Tibial artery (tissue), 4 donors: ENCODE data around the gene OR6K2.

ENCODE experiments used
- DNase-seq, 2 donors: peaks; one replicate each; pipeline ENCODE4 v3.0.0-alpha.2; 2019
- H3K27ac ChIP-seq, 2 donors: fragments of 200-600 bp; sonication (generic) in 1 of 2; 1 replicate in 1 of 2; 2 replicates in 1 of 2; pipeline ENCODE4 v1.5.1; 2018 to 2019; ENCODE audit warnings: mild to moderate bottlenecking in 1 of 2
- H3K27me3 ChIP-seq, 2 donors: fragments of 200-600 bp; sonication (generic) in 1 of 2; one replicate each; pipeline versions ENCODE4 v1.5.1 to v1.6.0; 2016 to 2019
- H3K36me3 ChIP-seq, 3 donors: fragments of 200-600 bp; sonication (generic) in 2 of 3; one replicate each; pipeline ENCODE4 v1.5.1; 2016 to 2019; ENCODE audit warnings: mild to moderate bottlenecking in 2 of 3
- H3K4me1 ChIP-seq, 4 donors: fragments of 200-600 bp; sonication (generic) in 2 of 4; 1 replicate in 3 of 4; 2 replicates in 1 of 4; pipeline ENCODE4 v1.5.1; 2016 to 2019
- H3K4me3 ChIP-seq, 2 donors: fragments of 200-600 bp; sonication (generic) in 1 of 2; 1 replicate in 1 of 2; 2 replicates in 1 of 2; pipeline ENCODE4 v1.5.1; 2018 to 2019; ENCODE audit warnings: mild to moderate bottlenecking in 2 of 2
- H3K9me3 ChIP-seq, 3 donors: fragments of 200-600 bp; sonication (generic) in 1 of 3; one replicate each; pipeline ENCODE4 v1.5.1; 2016 to 2019
- intact Hi-C: fragments of 100-400 bp; cut with DNase I; formaldehyde crosslinking; loops from one replicate; pipeline ENCODE4 v1.15.0; 2023; ENCODE audit warnings: low total_unique reads
- TF ChIP-seq, protein P1 (sequence below), 2 experiments: fragments of 200-600 bp in 1 of 2; fragments of 450-650 bp in 1 of 2; IDR thresholded peaks; one replicate each; pipeline ENCODE4 v1.5.1; 2017 to 2019; ENCODE audit warnings: antibody characterized with exemption in 2 of 2, mild to moderate bottlenecking in 1 of 2, moderate library complexity in 1 of 2

The OR6K2 gene

DNA sequence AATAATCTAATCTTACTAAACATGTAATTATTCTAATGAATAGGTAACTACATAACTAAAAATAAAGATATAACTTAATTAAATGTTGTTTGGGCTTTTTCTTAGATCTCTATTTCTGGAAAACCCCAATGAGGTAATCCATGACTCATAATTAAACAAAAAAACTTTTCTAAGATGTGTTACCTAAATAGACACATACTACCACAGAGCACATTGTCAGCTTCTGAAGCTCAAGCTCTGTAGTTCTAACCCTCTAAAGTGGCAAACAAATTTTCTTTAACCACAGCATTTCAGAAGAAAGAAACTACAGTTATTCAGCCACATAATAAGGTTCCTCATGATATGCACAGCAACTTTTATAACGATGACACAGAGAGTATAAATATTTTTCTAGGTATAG is 15.9 kb upstream of the OR6K2 start:
- H3K27ac ChIP-seq = no peak overlapping the region
- no peaks in the 10 kb centered on the region for H3K36me3 ChIP-seq
- H3K9me3 ChIP-seq = no peaks in the 10 kb centered on the region
- intact Hi-C loops = no loop called here
- H3K4me3 ChIP-seq = no peak overlapping the region
- no peaks in the 10 kb centered on the region for H3K4me1 ChIP-seq
- TF ChIP-seq, protein P1, sequence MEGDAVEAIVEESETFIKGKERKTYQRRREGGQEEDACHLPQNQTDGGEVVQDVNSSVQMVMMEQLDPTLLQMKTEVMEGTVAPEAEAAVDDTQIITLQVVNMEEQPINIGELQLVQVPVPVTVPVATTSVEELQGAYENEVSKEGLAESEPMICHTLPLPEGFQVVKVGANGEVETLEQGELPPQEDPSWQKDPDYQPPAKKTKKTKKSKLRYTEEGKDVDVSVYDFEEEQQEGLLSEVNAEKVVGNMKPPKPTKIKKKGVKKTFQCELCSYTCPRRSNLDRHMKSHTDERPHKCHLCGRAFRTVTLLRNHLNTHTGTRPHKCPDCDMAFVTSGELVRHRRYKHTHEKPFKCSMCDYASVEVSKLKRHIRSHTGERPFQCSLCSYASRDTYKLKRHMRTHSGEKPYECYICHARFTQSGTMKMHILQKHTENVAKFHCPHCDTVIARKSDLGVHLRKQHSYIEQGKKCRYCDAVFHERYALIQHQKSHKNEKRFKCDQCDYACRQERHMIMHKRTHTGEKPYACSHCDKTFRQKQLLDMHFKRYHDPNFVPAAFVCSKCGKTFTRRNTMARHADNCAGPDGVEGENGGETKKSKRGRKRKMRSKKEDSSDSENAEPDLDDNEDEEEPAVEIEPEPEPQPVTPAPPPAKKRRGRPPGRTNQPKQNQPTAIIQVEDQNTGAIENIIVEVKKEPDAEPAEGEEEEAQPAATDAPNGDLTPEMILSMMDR (IDR thresholded peaks at IDR 0.05) = no peak
- H3K27me3 ChIP-seq = no peaks in the 10 kb centered on the region
- no peak for DNase-seq

DNA sequence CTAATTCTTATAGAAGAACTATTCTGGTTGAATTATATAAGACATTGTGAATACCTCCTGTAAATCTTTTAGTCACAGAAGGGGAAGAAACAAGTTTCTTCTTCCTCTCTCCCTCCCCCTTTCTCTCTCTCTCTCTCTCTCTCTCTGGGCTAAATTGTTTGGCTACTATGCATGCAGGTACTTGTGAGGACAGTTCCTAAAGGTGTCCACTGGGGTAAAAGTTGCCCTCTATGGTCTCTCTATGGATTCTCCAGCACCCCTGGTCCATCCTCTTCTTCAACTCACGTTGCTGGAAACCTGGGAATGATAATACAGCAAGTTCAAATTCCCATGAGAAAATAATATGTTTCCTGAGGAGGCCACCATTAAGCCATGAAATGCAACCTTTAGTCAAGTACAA is 14.3 kb upstream of the OR6K2 start:
- no peak overlapping the region for H3K4me3 ChIP-seq
- TF ChIP-seq, protein P1 (IDR thresholded peaks at IDR 0.05) = no peak
- intact Hi-C loops = no loop called here
- no peaks in the 10 kb centered on the region for H3K9me3 ChIP-seq
- H3K4me1 ChIP-seq = no peaks in the 10 kb centered on the region
- no peak overlapping the region for H3K27ac ChIP-seq
- no peaks in the 10 kb centered on the region for H3K36me3 ChIP-seq
- no peak for DNase-seq
- H3K27me3 ChIP-seq = no peaks in the 10 kb centered on the region

DNA sequence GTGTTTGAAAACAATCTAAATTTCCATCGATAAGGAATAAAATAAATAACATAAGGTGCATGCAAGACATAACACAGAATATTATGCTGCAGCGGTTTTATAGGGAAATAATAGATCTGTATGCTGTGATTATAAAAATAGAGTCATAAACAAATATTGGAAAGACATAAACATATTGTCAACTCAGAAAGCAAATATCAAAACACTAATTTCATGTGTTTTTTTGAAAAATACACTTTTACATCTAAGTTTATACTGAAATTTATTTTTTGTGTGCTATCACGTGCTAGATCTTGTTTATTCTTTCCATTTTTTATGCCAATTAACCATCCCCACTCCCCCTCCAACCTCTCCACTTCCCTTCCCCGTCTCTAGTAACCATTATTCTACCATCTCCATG is 10.6 kb upstream of the OR6K2 start:
- intact Hi-C loops = no loop called here
- Histone ChIP-seq H3K4me3 (no peak overlapping the region), H3K27me3 (no peaks in the 10 kb centered on the region)

DNA sequence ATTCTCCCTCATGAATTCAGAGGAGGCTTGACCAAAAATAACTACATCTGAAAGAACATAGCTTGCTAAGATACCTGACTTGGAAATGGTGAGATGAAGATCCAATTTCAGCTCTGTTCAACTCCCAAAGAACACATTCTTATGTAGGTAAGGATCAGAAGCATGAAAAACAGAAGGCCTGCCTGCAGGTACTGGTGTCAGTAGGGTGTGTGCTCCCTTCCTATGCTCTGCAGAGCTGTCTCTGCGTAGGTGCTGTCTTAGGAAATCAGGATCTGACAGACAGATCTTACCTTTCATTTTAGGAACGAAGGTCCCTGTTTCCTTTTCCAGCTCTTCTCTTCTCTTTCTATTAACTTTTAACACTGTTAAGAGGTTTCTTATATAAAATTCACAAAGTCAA is 5.6 kb upstream of the OR6K2 start:
- TF ChIP-seq, protein P1 (IDR thresholded peaks at IDR 0.05) = no peak
- Histone ChIP-seq H3K4me3 (no peak overlapping the region), H3K27ac (no peak overlapping the region), H3K36me3 (no peaks in the 10 kb centered on the region), H3K4me1 (no peaks in the 10 kb centered on the region), H3K27me3 (no peaks in the 10 kb centered on the region), H3K9me3 (no peaks in the 10 kb centered on the region)
- intact Hi-C loops = no loop called here
- no peak for DNase-seq

More for the DNA sequence above, 10.6 kb upstream of the OR6K2 start:
- Histone ChIP-seq H3K36me3 (no peaks in the 10 kb centered on the region), H3K4me1 (no peaks in the 10 kb centered on the region), H3K9me3 (no peaks in the 10 kb centered on the region), H3K27ac (no peak overlapping the region)
- TF ChIP-seq, protein P1 (IDR thresholded peaks at IDR 0.05) = no peak
- no peak for DNase-seq

DNA sequence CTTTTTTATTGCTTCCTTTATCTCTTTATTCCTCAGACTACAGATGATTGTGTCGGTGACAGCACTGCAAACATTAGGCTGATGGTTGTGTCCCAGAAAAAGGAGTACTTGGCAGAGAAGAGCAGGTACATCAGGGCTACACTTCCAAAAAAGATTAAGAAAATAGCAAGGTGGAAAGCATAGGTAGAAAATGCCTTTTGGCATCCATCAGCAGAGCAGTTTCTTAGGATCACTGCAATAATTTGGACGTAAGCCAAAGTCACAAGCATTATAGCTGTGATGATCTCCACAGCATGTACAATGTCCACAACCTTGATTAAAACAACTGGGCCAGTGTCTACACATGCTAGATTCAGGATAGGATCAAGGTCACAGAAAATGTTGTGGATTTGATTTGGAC is 5.9 kb downstream of the OR6K2 start:
- no peak overlapping the region for H3K4me3 ChIP-seq
- intact Hi-C loops = no loop called here
- H3K4me1 ChIP-seq = no peaks in the 10 kb centered on the region
- TF ChIP-seq, protein P1 (IDR thresholded peaks at IDR 0.05) = no peak
- no peaks in the 10 kb centered on the region for H3K27me3 ChIP-seq
- no peaks in the 10 kb centered on the region for H3K9me3 ChIP-seq
- no peak overlapping the region for H3K27ac ChIP-seq
- no peaks in the 10 kb centered on the region for H3K36me3 ChIP-seq
- DNase-seq = no peak

DNA sequence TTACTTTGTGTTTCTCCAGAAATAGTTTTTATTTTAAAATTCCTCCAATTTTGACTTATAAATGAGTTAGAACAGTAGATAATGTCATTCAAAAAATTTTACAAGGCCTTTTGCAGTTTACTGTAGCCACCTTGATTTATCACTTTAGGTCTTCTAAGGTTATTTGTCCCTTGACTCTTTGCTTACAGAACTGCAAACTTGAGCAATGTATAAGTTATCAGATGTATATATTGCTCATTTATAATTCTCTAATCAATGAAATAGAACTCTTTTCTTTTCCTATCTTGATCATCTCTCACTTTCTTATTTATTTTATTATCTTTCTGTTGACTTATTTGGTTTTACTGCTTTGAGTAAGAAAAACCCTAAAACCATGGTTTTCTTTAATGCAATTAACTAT is 8.1 kb downstream of the OR6K2 start:
- intact Hi-C loops = no loop called here
- no peaks in the 10 kb centered on the region for H3K36me3 ChIP-seq
- no peaks in the 10 kb centered on the region for H3K9me3 ChIP-seq
- H3K27ac ChIP-seq = no peak overlapping the region
- TF ChIP-seq, protein P1 (IDR thresholded peaks at IDR 0.05) = no peak
- no peaks in the 10 kb centered on the region for H3K4me1 ChIP-seq
- H3K27me3 ChIP-seq = no peaks in the 10 kb centered on the region
- no peak for DNase-seq
- no peak overlapping the region for H3K4me3 ChIP-seq
